ENCODE results near the gene DIPK1B. TPM values are rescaled to one million over a fixed set of nuclear protein-coding genes. Genes with fewer than 3 reads are reported as not detected.

DIPK1B gene
- total and polyA plus RNA-seq, 2 experiments from 2014 or later = 18.7 to 60.0 TPM

- peak overlapping the region; percentile 7; the same call in 1 of the 2 replicates for H3K27ac Mint-ChIP-seq
- Histone ChIP-seq H3K9me2 (ENCODE audit: insufficient read depth) (no peaks in the 10 kb centered on the region), H3K4me1 (ENCODE audit: insufficient read depth) (no peaks in the 10 kb centered on the region; the same call in 1 of the 2 replicates), H2AFZ (no peak overlapping the region), H3F3A (replicated peaks; ENCODE audit: low read depth) (peaks cover 33% of the 10 kb centered on the region), H3K27me3 (ENCODE audit: insufficient read depth) (no peaks in the 10 kb centered on the region), H3K36me3 (ENCODE audit: insufficient read depth) (peaks cover 19% of the 10 kb centered on the region), H4K20me1 (replicated peaks; ENCODE audit: insufficient read depth) (peaks cover 17% of the 10 kb centered on the region), H3K4me2 (no peak overlapping the region), H3K27ac (ENCODE audit: low read depth) (peak overlapping the region; percentile 32; the same call in 1 of the 2 replicates), H3K79me2 (replicated peaks; ENCODE audit: insufficient read depth) (peaks cover 7% of the 10 kb centered on the region), H3K4me3 (no peak overlapping the region)
- DNase-seq (ENCODE audit: low spot score) = no peak
- H3K36me3 Mint-ChIP-seq (ENCODE audit: low read depth) = peaks cover 34% of the 10 kb centered on the region
- H3K9me3 Mint-ChIP-seq = no peaks in the 10 kb centered on the region
- peaks cover 32% of the 10 kb centered on the region for H3K27me3 Mint-ChIP-seq (ENCODE audit: insufficient read depth, low read depth, poor library complexity)
- H3K4me1 Mint-ChIP-seq = peaks cover 8% of the 10 kb centered on the region
- TF ChIP-seq ZNF462 (CRISPR knock-in tag; IDR thresholded peaks at IDR 0.05) = no peak
- TF ChIP-seq REST (IDR thresholded peaks at IDR 0.05; ENCODE audit: unreplicated experiment) = no peak
- no peak for TF ChIP-seq EZH2phosphoT487 (IDR thresholded peaks at IDR 0.05; ENCODE audit: unreplicated experiment)
- no peak for TF ChIP-seq JUNB (IDR thresholded peaks at IDR 0.05; ENCODE audit: unreplicated experiment)
- no peak for TF ChIP-seq POLR2AphosphoS5 (IDR thresholded peaks at IDR 0.05; ENCODE audit: low read depth)
- no peak for TF ChIP-seq NANOG (IDR thresholded peaks at IDR 0.05; ENCODE audit: borderline replicate concordance)
- TF ChIP-seq EZH2 (IDR thresholded peaks at IDR 0.05; ENCODE audit: low read depth, unreplicated experiment) = no peak
- ATAC-seq = no peak
- no peak overlapping the region for H3K4me3 Mint-ChIP-seq
Observed at GRCh38 chr9:136720898-136721338, 8.5 kb downstream of the DIPK1B start.

All from GM23338 (cell line).